NCI-H187 (cell line): ENCODE results near the gene GATAD2A.
"Not testable (repeated sequence)": the region's sequence is repeated elsewhere in the genome, so short reads cannot be mapped to it uniquely, and the experiment has no call there.

Experiments
- DNase-seq, 2 experiments: peaks; one replicate each; lab custom pipeline; 2025; lab: John Stamatoyannopoulos, UW

The GATAD2A gene

DNA sequence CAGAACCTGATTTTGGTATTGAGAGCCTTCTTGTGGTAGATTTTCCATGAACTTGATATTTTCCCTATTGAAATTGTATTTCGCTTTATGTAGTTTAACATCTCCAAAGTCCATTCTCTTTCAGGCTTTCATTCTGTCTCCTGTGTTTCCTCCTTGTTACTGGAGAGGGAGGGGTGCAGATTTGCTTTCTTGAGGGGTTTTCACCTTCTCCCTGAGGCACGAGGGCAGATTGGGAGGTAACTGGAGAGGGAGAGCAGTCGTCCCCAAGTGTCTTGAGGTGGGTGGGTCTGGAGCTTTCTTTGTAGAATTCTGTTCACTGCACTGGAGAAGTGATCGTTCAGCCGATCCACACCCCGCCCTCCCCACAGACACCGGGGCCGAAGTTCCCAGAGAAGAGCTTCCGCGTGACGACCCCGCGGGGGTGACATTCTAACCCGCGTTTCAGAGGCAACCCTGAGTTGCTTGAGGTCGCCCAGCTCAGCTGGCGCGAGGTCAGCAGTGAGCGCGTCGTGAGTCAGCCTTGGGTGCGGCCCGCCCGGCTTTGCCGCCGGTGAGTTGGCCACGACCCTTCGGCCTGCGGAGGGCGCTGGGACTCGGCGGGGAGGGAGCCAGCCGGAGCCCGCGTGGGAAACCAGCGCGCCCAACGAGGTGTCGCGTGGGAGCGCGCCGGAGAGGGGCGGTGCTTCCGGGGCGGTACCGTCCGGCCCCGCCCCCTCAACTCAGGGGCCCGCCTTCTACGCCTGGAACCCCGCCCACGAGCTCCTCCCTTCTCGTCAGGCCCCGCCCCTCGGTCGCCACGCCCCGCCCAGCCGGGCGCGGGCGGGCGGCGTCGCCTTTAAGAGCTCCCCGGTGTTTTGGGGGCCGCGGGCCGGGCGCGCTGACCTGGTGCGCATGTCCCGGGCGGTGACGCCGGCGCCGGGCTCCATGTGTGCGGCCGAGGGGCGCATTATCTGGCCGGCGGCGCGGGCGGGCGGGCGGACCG, at the start of gene GATAD2A:
Gene GATAD2A (plus strand): TSS at position 797 of the 982 bp plus-strand sequence. CDS start 59,671 bp downstream, outside the sequence.
- peak; percentile 47 to 56 for DNase-seq

GRCh38 chr19:19356500-19356899, 49.0 kb upstream of the GATAD2A start:
- no peak for DNase-seq

- no peak for DNase-seq
These were observed 48.4 kb upstream of the GATAD2A start for GRCh38 chr19:19356901-19357566.

DNA sequence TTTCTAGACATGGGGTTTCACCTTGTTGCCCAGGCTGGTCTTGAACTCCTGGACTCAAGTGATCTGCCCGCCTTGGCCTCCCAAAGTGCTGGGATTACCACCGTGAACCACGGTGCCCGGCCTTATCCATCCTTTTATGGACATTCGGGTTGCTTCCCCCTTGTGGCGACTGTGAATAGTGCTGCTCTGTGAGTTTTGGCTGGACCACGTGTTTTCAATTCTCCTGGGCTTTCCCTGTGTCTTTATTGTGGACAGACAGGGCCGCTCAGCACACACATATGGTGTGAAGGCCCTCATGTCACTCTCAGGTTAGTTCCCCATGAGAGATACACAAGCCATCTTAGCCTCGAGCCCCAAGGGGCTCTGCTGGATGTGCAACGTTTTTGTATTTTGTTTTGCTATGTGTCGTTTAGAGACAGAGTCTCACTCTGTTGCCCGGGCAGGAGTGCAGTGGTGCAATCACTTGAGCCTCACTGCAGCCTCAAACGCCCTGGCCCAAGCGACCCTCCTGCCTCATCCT, 44.3 kb upstream of the GATAD2A start:
- peak in 1 of 2 experiments; percentile 29 for DNase-seq

DNA sequence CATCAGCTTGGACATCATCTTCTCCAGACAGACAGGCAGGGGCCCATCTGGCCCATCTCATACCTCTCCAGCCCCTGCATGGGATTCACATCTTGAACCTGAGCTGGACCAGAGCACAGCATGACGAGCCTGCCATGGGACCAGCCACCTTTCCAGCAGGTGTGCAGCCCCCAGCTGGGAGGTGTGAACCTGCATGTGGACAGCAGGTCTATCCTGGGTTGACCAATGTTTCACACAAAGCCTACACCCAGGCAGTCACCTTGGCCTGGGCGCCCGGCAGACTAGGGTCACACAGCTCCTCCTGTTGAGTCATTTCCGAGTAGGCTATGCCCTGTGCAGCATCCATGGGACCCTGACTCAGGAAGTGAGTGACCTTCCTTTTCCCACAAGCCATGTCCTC, 43.4 kb upstream of the GATAD2A start:
- DNase-seq: no peak

- DNase-seq: peak in 1 of 2 experiments; percentile 40
These were observed 38.8 kb upstream of the GATAD2A start for GRCh38 chr19:19366434-19367396.

- no peak for DNase-seq
These were observed 37.4 kb upstream of the GATAD2A start for GRCh38 chr19:19368087-19368486.

- no peak for DNase-seq
These were observed 34.4 kb upstream of the GATAD2A start for GRCh38 chr19:19371059-19371458.

GRCh38 chr19:19372656-19373416, 32.6 kb upstream of the GATAD2A start:
- DNase-seq: no peak

GRCh38 chr19:19379527-19379926, 25.9 kb upstream of the GATAD2A start:
- DNase-seq: no peak

GRCh38 chr19:19380316-19380715, 25.2 kb upstream of the GATAD2A start:
- DNase-seq: not testable (repeated sequence)

GRCh38 chr19:19381007-19381926, 24.2 kb upstream of the GATAD2A start:
- no peak for DNase-seq

- no peak for DNase-seq
These were observed 23.4 kb upstream of the GATAD2A start for GRCh38 chr19:19382118-19382517.

- DNase-seq: no peak
These were observed 21.0 kb upstream of the GATAD2A start for GRCh38 chr19:19384486-19384885.

DNA sequence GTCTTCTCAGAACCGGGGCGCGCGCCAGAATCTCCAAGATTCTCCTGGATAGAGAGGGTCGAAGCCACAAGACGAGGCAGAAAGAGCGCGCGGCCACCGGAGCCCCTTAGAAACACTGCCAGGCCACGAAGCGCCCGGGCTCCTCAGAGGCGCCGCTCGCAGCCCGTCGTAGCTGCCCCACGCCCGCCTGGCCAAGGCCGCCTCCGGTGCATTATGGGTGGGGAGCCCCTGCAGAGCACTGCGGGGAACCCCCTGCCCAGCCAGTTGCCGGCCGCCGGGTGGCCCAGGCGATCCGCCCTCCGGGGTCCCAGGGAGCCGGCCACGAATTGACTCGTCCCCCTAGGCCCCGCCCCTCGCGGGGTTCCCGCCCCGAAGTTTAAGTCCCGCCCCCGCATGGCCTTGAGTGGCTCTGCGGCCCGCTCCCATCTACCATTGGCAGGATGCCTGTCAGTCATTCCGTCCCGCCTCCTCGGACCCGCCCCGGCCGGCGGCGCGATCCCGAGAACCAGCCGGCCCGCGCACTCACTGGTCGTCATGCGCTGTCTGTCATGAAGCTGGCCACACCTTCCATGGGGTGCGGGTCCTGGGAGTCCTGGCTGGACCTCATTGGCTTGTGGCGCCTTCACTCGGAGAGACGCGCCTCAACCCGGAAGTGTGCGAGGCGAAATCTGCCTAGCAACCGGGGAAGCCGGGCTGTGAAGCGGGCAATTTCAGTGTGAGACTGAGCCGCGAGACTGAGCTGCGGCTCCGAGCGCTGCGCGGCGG, 20.2 kb upstream of the GATAD2A start:
- DNase-seq: peak; percentile 91 to 95

DNA sequence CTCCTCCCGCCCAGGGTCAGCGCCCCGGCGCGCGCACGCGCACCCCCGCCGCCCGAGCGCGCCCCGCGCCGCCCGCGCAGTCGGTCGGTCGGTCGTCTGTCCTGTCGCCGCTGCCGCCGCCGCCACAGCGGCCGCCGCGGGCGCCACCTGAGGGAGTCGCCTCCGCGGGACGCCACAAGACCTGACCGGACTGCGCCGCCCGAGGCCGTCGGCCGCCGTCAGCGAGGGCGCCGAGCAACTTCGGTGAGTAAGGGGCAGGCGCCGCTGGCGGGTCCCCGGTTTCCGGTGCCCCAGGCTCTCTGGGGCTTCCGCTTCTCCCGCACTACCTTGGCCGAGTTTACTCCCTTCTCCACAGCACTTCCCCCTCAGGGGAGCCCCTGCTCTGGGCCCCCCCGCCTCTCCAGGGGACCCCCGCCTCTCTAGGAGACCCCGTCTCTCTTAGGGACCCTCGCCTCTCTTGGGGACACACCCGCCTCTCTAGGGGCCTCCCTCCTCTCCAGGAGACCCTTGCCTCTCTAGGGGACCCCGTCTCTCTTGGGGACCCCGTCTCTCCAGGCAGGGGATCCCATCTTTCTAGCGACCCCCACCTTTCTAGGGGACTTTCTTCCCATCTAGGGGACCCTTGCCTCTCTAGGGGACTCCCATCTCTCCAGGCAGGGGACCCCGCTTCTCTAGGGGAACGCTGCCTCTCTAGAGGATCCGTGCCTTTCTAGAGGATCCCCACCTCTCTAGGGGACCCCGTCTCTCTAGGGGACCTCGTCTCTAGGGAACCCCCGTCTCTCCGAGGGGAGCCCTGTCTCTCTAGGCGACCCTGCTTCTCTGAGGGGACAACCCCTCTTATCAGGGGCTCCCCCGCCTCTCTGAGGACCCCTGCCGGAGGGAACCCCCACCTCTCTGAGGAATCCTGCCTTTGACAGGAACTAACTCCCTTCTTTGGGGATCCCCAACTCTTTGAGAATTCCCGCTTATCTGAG, 19.3 kb upstream of the GATAD2A start:
- DNase-seq: no peak

GRCh38 chr19:19387108-19387507, 18.4 kb upstream of the GATAD2A start:
- DNase-seq: no peak
